PC-9 (cell line): ENCODE measurements around the gene PLA2G4D.

ENCODE experiments used
- CTCF ChIP-seq: fragments of 200-600 bp; sonication (generic); conservative IDR thresholded peaks from 2 replicates; pipeline ENCODE4 v1.6.1; 2017; ENCODE audit warnings: mixed run types, antibody characterized with exemption, mild to moderate bottlenecking, moderate library complexity
- EZH2 ChIP-seq: fragments of 200-600 bp; sonication (generic); IDR thresholded peaks from 2 replicates; pipeline ENCODE4 v1.8.0; 2017; ENCODE audit warnings: antibody characterized with exemption, low read depth

- TF ChIP-seq CTCF: no peak
- no peak for TF ChIP-seq EZH2
Observed at GRCh38 chr15:42058791-42059190, 35.6 kb downstream of the PLA2G4D start.
